SK-N-SH (cell line): Measurements from ENCODE around the gene NT5C.

Experiments used
- EZH2phosphoT487 ChIP-seq: fragments of 200-600 bp; sonication (generic); IDR thresholded peaks from 2 replicates; pipeline ENCODE4 v1.6.1; 2017; ENCODE audit warnings: low read depth, mixed run types, mild to moderate bottlenecking, antibody characterized with exemption, moderate library complexity, borderline replicate concordance
- FOSL2 ChIP-seq: IDR thresholded peaks from 2 replicates; pipeline ENCODE4 v1.4.0; 2012; ENCODE audit warnings: low read depth, mild to moderate bottlenecking, moderate library complexity, borderline replicate concordance
- FOXJ3 ChIP-seq: sonication (generic); formaldehyde crosslinking; IDR thresholded peaks from 2 replicates; pipeline ENCODE4 v1.5.1; 2020; ENCODE audit warnings: mild to moderate bottlenecking, missing genetic modification reagents
- FOXM1 ChIP-seq: IDR thresholded peaks from 2 replicates; pipeline ENCODE4 v1.4.0; 2012; ENCODE audit warnings: low read depth, mild to moderate bottlenecking
- POLR2AphosphoS5 ChIP-seq: IDR thresholded peaks from 2 replicates; pipeline ENCODE4 v1.6.1; 2012; ENCODE audit warnings: low read depth, low read length
- RFX5 ChIP-seq: IDR thresholded peaks from 2 replicates; pipeline ENCODE4 v1.6.1; 2012; ENCODE audit warnings: mild to moderate bottlenecking, improper control_type of control experiment, low read length
- SIN3A ChIP-seq: IDR thresholded peaks from 2 replicates; pipeline ENCODE4 v1.6.1; 2012; ENCODE audit warnings: low read depth, mild to moderate bottlenecking, low read length, moderate library complexity, borderline replicate concordance
- SMC3 ChIP-seq: IDR thresholded peaks from 2 replicates; pipeline ENCODE4 v1.6.1; 2012; ENCODE audit warnings: low read depth, low read length, improper control_type of control experiment
- YY1 ChIP-seq: IDR thresholded peaks from 2 replicates; pipeline ENCODE4 v1.4.0; 2012; ENCODE audit warnings: low read depth, mild to moderate bottlenecking
- TF ChIP-seq, protein P1 (sequence below): fragments of 200-600 bp; sonication (generic); IDR thresholded peaks from 2 replicates; pipeline ENCODE4 v1.6.1; 2017; ENCODE audit warnings: antibody characterized with exemption, mild to moderate bottlenecking, moderate library complexity
- TF ChIP-seq, protein P2 (sequence below): fragments of 150-350 bp; IDR thresholded peaks from 2 replicates; pipeline ENCODE4 v1.6.1; 2017; ENCODE audit warnings: antibody characterized with exemption, low read length, low read depth, borderline replicate concordance
- TF ChIP-seq, protein P3 (sequence below): IDR thresholded peaks from 2 replicates; pipeline ENCODE4; 2012

DNA sequence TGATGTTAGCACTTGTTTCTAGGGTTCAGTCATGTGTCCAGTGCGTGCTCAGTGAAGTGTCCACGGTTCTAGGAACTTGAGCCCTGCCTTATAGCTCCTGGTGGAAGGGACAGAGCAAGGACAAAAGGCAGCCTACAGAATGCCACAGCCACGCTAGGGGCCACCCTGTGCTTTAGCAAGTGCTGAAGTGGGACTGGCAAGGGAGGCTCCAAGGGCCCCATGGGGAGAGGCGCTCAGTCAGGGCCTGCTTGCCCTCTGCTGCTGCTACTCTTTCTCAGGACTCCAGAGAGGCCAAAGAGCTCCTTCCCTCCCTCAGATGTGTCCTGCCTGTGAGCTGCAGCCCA lies 6.8 kb downstream of the NT5C start:
- TF ChIP-seq SIN3A, result no peak
- no peak for TF ChIP-seq YY1
- TF ChIP-seq, protein P1, sequence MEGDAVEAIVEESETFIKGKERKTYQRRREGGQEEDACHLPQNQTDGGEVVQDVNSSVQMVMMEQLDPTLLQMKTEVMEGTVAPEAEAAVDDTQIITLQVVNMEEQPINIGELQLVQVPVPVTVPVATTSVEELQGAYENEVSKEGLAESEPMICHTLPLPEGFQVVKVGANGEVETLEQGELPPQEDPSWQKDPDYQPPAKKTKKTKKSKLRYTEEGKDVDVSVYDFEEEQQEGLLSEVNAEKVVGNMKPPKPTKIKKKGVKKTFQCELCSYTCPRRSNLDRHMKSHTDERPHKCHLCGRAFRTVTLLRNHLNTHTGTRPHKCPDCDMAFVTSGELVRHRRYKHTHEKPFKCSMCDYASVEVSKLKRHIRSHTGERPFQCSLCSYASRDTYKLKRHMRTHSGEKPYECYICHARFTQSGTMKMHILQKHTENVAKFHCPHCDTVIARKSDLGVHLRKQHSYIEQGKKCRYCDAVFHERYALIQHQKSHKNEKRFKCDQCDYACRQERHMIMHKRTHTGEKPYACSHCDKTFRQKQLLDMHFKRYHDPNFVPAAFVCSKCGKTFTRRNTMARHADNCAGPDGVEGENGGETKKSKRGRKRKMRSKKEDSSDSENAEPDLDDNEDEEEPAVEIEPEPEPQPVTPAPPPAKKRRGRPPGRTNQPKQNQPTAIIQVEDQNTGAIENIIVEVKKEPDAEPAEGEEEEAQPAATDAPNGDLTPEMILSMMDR, result no peak
- no peak for TF ChIP-seq RFX5
- TF ChIP-seq, protein P2, sequence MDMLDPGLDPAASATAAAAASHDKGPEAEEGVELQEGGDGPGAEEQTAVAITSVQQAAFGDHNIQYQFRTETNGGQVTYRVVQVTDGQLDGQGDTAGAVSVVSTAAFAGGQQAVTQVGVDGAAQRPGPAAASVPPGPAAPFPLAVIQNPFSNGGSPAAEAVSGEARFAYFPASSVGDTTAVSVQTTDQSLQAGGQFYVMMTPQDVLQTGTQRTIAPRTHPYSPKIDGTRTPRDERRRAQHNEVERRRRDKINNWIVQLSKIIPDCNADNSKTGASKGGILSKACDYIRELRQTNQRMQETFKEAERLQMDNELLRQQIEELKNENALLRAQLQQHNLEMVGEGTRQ, result no peak
- TF ChIP-seq, protein P3, sequence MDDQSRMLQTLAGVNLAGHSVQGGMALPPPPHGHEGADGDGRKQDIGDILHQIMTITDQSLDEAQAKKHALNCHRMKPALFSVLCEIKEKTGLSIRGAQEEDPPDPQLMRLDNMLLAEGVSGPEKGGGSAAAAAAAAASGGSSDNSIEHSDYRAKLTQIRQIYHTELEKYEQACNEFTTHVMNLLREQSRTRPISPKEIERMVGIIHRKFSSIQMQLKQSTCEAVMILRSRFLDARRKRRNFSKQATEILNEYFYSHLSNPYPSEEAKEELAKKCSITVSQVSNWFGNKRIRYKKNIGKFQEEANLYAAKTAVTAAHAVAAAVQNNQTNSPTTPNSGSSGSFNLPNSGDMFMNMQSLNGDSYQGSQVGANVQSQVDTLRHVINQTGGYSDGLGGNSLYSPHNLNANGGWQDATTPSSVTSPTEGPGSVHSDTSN, result no peak
- no peak for TF ChIP-seq FOSL2
- no peak for TF ChIP-seq POLR2AphosphoS5
- TF ChIP-seq FOXM1, result no peak
- no peak for TF ChIP-seq SMC3
- no peak for TF ChIP-seq FOXJ3 (CRISPR knock-in tag)
- no peak for TF ChIP-seq EZH2phosphoT487
